Astrocyte (in vitro differentiated cells and primary cell): ENCODE measurements around the gene PPM1H. TPM values are rescaled to one million over a fixed set of nuclear protein-coding genes. Genes with fewer than 3 reads are reported as not detected.

Experiments used
- DNase-seq: peaks from one replicate; pipeline ENCODE4 v3.0.0-alpha.2; 2010; ENCODE audit warnings: low read depth
- FAIRE-seq: peaks from 2 replicates; lab custom pipeline; 2011; peaks lifted over from hg19 to GRCh38; lab: Jason Lieb, UNC
- H2AFZ ChIP-seq: 2 replicates; pipeline ENCODE4 v1.6.0; 2012; ENCODE audit warnings: low read depth, low read length, inconsistent platforms
- H3K27ac ChIP-seq: 2 replicates; pipeline ENCODE4 v1.5.1; 2011; ENCODE audit warnings: low read depth, low read length, inconsistent platforms
- H3K27me3 ChIP-seq: 2 replicates; pipeline ENCODE4 v1.6.0; 2011; ENCODE audit warnings: low read length, inconsistent platforms; ENCODE audit not compliant: insufficient read depth
- H3K36me3 ChIP-seq: 2 replicates; pipeline ENCODE4 v1.5.1; 2011; ENCODE audit warnings: low read length, inconsistent platforms; ENCODE audit not compliant: insufficient read depth
- H3K4me1 ChIP-seq: 2 replicates; pipeline ENCODE4 v1.5.1; 2011; ENCODE audit warnings: low read length, inconsistent platforms; ENCODE audit not compliant: insufficient read depth
- H3K4me2 ChIP-seq: 2 replicates; pipeline ENCODE4 v1.6.0; 2012; ENCODE audit warnings: low read length, inconsistent platforms
- H3K4me3 ChIP-seq: 2 replicates; pipeline ENCODE4 v1.5.1; 2011; ENCODE audit warnings: low read depth, mild to moderate bottlenecking, low read length, inconsistent platforms; ENCODE audit not compliant: insufficient read depth
- H3K79me2 ChIP-seq: 2 replicates; pipeline ENCODE4 v1.6.0; 2012; ENCODE audit warnings: mild to moderate bottlenecking, low read length, inconsistent platforms; ENCODE audit not compliant: insufficient read depth
- H3K9ac ChIP-seq: 2 replicates; pipeline ENCODE4 v1.6.0; 2012; ENCODE audit warnings: mild to moderate bottlenecking, low read length, inconsistent platforms
- H3K9me3 ChIP-seq: 2 replicates; pipeline ENCODE4 v1.5.1; 2012; ENCODE audit warnings: low read depth, mild to moderate bottlenecking, low read length, inconsistent platforms; ENCODE audit not compliant: insufficient read depth
- H4K20me1 ChIP-seq: 2 replicates; pipeline ENCODE4 v1.6.0; 2012; ENCODE audit warnings: low read length, inconsistent platforms; ENCODE audit not compliant: insufficient read depth
- H3K27ac Mint-ChIP-seq: one replicate; pipeline ENCODE4 v1.8.0; 2021; ENCODE audit warnings: mild to moderate bottlenecking, mixed read lengths; ENCODE audit not compliant: unreplicated experiment
- H3K27me3 Mint-ChIP-seq: one replicate; pipeline ENCODE4 v1.8.0; 2021; ENCODE audit warnings: low read depth, mixed read lengths; ENCODE audit not compliant: unreplicated experiment
- H3K36me3 Mint-ChIP-seq: one replicate; pipeline ENCODE4 v1.8.0; 2021; ENCODE audit warnings: low read depth, mixed read lengths; ENCODE audit not compliant: unreplicated experiment
- H3K4me1 Mint-ChIP-seq: one replicate; pipeline ENCODE4 v1.8.0; 2021; ENCODE audit warnings: low read depth, mixed read lengths; ENCODE audit not compliant: unreplicated experiment
- H3K4me3 Mint-ChIP-seq: one replicate; pipeline ENCODE4 v1.8.0; 2021; ENCODE audit warnings: mild to moderate bottlenecking, moderate library complexity, mixed read lengths; ENCODE audit not compliant: unreplicated experiment
- H3K9me3 Mint-ChIP-seq: one replicate; pipeline ENCODE4 v1.8.0; 2021; ENCODE audit warnings: mild to moderate bottlenecking, mixed read lengths; ENCODE audit not compliant: unreplicated experiment
- EZH2 ChIP-seq: IDR thresholded peaks from 2 replicates; pipeline ENCODE4 v1.6.1; 2012; ENCODE audit warnings: mild to moderate bottlenecking, low read length, inconsistent platforms; ENCODE audit not compliant: insufficient read depth
- total RNA-seq: library from RNA; stranded (reverse); gene quantifications from 2 replicates; pipeline ENCODE4 v1.2.1, GENCODE V29; 2021
- TF ChIP-seq, protein P1 (sequence below): IDR thresholded peaks from 2 replicates; pipeline ENCODE4 v1.5.1; 2011; ENCODE audit warnings: low read depth, mild to moderate bottlenecking, inconsistent platforms, low read length, moderate library complexity; ENCODE audit not compliant: insufficient read depth

Gene PPM1H
- total RNA-seq, 1 donor from 2014 or later: 7.8 TPM

DNA sequence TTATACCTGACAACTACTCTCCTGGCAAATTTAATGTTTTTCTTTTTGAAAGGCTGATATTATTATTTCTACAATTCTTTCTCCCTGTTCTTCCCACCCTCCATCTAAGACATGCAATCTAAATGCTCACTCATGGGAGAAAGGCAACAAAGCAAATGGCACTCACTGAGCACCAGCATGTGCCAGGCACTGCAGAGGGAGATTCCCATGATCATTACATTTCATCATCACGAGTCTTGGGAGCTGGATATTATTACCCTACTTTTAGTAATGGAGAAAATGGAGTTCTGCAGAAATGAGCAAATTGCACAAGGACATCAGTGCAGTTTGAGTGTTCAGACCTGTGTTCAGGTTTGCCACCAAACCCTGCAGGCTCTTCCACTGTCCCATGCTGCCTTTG, 27.9 kb downstream of the PPM1H start:
- no peak overlapping the region for H3K4me3 ChIP-seq
- Mint-ChIP-seq H3K4me3 (no peak overlapping the region), H3K27ac (no peak overlapping the region), H3K27me3 (no peaks in the 10 kb centered on the region), H3K4me1 (peaks cover 6% of the 10 kb centered on the region), H3K9me3 (no peaks in the 10 kb centered on the region), H3K36me3 (no peaks in the 10 kb centered on the region)
- no peak for FAIRE-seq
- no peaks in the 10 kb centered on the region for H3K36me3 ChIP-seq
- H4K20me1 ChIP-seq: no peaks in the 10 kb centered on the region
- no peaks in the 10 kb centered on the region for H3K27me3 ChIP-seq
- no peaks in the 10 kb centered on the region for H3K79me2 ChIP-seq
- TF ChIP-seq, protein P1, sequence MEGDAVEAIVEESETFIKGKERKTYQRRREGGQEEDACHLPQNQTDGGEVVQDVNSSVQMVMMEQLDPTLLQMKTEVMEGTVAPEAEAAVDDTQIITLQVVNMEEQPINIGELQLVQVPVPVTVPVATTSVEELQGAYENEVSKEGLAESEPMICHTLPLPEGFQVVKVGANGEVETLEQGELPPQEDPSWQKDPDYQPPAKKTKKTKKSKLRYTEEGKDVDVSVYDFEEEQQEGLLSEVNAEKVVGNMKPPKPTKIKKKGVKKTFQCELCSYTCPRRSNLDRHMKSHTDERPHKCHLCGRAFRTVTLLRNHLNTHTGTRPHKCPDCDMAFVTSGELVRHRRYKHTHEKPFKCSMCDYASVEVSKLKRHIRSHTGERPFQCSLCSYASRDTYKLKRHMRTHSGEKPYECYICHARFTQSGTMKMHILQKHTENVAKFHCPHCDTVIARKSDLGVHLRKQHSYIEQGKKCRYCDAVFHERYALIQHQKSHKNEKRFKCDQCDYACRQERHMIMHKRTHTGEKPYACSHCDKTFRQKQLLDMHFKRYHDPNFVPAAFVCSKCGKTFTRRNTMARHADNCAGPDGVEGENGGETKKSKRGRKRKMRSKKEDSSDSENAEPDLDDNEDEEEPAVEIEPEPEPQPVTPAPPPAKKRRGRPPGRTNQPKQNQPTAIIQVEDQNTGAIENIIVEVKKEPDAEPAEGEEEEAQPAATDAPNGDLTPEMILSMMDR: no peak
- no peak for TF ChIP-seq EZH2
- no peak for DNase-seq
- H3K4me1 ChIP-seq: no peaks in the 10 kb centered on the region
- H3K9me3 ChIP-seq: no peaks in the 10 kb centered on the region
- H3K9ac ChIP-seq: no peak overlapping the region
- no peak overlapping the region for H3K27ac ChIP-seq
- no peak overlapping the region for H3K4me2 ChIP-seq
- no peak overlapping the region for H2AFZ ChIP-seq

DNA sequence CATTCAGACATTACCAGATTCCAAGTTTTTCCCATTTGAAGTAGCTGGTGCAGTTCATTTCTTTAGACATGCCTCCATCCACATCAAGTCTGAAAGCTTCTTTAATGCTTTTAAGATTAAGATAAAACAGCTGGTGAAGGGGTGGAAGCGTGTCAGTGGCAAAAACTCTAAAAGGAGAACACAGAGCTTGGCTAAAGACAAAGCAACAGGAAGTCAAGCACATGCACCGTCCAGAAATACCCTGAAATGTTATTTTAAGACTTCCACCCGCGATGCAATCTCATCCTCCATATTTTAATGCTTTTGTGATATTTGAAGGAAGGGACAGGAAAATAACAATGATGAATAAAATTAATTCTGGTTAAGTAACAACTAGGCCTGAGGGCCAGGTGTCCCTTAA, 31.8 kb downstream of the PPM1H start:
- DNase-seq: no peak
- FAIRE-seq: no peak
- no peaks in the 10 kb centered on the region for H3K27me3 Mint-ChIP-seq
- Histone ChIP-seq H3K4me2 (no peak overlapping the region), H3K9ac (no peak overlapping the region), H3K27ac (no peak overlapping the region), H3K36me3 (no peaks in the 10 kb centered on the region), H3K9me3 (no peaks in the 10 kb centered on the region), H3K4me1 (no peaks in the 10 kb centered on the region), H3K27me3 (no peaks in the 10 kb centered on the region), H3K79me2 (no peaks in the 10 kb centered on the region), H3K4me3 (no peak overlapping the region), H4K20me1 (no peaks in the 10 kb centered on the region), H2AFZ (no peak overlapping the region)
- no peak for TF ChIP-seq EZH2
- TF ChIP-seq, protein P1: no peak
- no peaks in the 10 kb centered on the region for H3K36me3 Mint-ChIP-seq
- no peak overlapping the region for H3K4me3 Mint-ChIP-seq
- peaks cover 6% of the 10 kb centered on the region for H3K4me1 Mint-ChIP-seq
- no peak overlapping the region for H3K27ac Mint-ChIP-seq
- H3K9me3 Mint-ChIP-seq: no peaks in the 10 kb centered on the region

DNA sequence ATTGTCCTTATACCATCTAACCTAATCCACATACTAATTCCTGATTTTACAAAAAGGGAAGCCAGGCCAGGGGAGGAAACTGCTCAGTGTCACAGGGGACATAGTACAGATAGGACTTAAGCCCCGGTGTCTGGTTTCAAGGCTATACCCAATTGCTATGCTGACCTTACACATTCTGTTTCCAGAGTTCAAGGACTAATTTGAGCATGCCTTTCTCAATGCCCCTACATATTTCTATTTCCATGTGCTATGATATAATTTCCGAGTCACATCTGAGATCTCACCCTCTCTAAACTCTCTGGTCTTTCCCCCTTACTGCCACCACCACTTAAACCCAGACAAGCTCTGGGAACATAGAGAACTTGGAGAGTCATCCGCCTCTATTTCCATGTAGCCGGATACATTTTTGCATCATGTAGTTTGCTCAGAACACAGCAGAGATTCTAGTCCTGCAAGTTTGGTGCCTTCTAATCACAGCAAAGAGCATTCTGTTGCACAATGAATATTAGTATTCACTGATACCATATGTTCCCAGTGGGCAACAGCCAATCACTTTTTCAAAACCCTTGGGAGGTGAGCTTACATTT, 34.2 kb downstream of the PPM1H start:
- H2AFZ ChIP-seq: no peak overlapping the region
- H3K4me1 ChIP-seq: no peaks in the 10 kb centered on the region
- DNase-seq (no peak), FAIRE-seq (no peak)
- no peaks in the 10 kb centered on the region for H3K36me3 ChIP-seq
- no peak overlapping the region for H3K4me3 ChIP-seq
- H3K27me3 ChIP-seq: no peaks in the 10 kb centered on the region
- no peak overlapping the region for H3K27ac ChIP-seq
- H3K9ac ChIP-seq: no peak overlapping the region
- TF ChIP-seq, protein P1: no peak
- no peak for TF ChIP-seq EZH2
- H3K9me3 ChIP-seq: no peaks in the 10 kb centered on the region
- no peak overlapping the region for H3K4me2 ChIP-seq
- no peak overlapping the region for H3K27ac Mint-ChIP-seq
- H3K4me3 Mint-ChIP-seq: no peak overlapping the region
- H4K20me1 ChIP-seq: no peaks in the 10 kb centered on the region
- no peaks in the 10 kb centered on the region for H3K36me3 Mint-ChIP-seq
- H3K27me3 Mint-ChIP-seq: no peaks in the 10 kb centered on the region
- H3K9me3 Mint-ChIP-seq: no peaks in the 10 kb centered on the region
- H3K79me2 ChIP-seq: no peaks in the 10 kb centered on the region
- peaks cover 6% of the 10 kb centered on the region for H3K4me1 Mint-ChIP-seq
